Activated T-cell treated with anti-CD3 and anti-CD28 coated beads, Interleukin-2, amount 50 U/mL, for 24 hours (primary cell): Measurements from ENCODE around the gene MYL12A.

Experiments used
- DNase-seq: peaks from one replicate; pipeline ENCODE4 v3.0.0-alpha.2; 2020
- H3K27ac Mint-ChIP-seq: 2 replicates; pipeline ENCODE4 v1.8.0; 2020; ENCODE audit warnings: mild to moderate bottlenecking, mixed read lengths
- H3K27me3 Mint-ChIP-seq: 2 replicates; pipeline ENCODE4 v1.8.0; 2020; ENCODE audit warnings: mixed read lengths
- H3K36me3 Mint-ChIP-seq: 2 replicates; pipeline ENCODE4 v1.8.0; 2020; ENCODE audit warnings: low read depth, mixed read lengths
- H3K4me1 Mint-ChIP-seq: 2 replicates; pipeline ENCODE4 v1.8.0; 2020; ENCODE audit warnings: low read depth, mixed read lengths
- H3K4me3 Mint-ChIP-seq: 2 replicates; pipeline ENCODE4 v1.8.0; 2020; ENCODE audit warnings: mild to moderate bottlenecking, moderate library complexity, mixed read lengths
- H3K9me3 Mint-ChIP-seq: 2 replicates; pipeline ENCODE4 v1.8.0; 2020; ENCODE audit warnings: mixed read lengths

The MYL12A gene

GRCh38 chr18:3256693-3257626 is 9.4 kb downstream of the MYL12A start:
- Mint-ChIP-seq H3K27me3 (no peaks in the 10 kb centered on the region), H3K4me1 (peaks cover 84% of the 10 kb centered on the region), H3K36me3 (peaks cover 85% of the 10 kb centered on the region), H3K27ac (peak overlapping the region; percentile 75), H3K9me3 (no peaks in the 10 kb centered on the region), H3K4me3 (no peak overlapping the region)
- DNase-seq, result no peak

- Mint-ChIP-seq H3K27ac (peak overlapping the region; percentile 75), H3K4me1 (peaks cover 78% of the 10 kb centered on the region), H3K9me3 (no peaks in the 10 kb centered on the region), H3K27me3 (no peaks in the 10 kb centered on the region), H3K36me3 (peaks cover 82% of the 10 kb centered on the region), H3K4me3 (no peak overlapping the region)
- DNase-seq, result no peak
These were observed 10.1 kb downstream of the MYL12A start for GRCh38 chr18:3257627-3258120.

GRCh38 chr18:3260995-3261372 is 13.4 kb downstream of the MYL12A start:
- peak overlapping the region; percentile 89 for H3K4me3 Mint-ChIP-seq
- DNase-seq, result no peak
- peaks cover 78% of the 10 kb centered on the region for H3K4me1 Mint-ChIP-seq
- H3K9me3 Mint-ChIP-seq, result no peaks in the 10 kb centered on the region
- H3K27ac Mint-ChIP-seq, result peak overlapping the region; percentile 99
- no peaks in the 10 kb centered on the region for H3K27me3 Mint-ChIP-seq
- H3K36me3 Mint-ChIP-seq, result peaks cover 67% of the 10 kb centered on the region

GRCh38 chr18:3261373-3262233 is 14.0 kb downstream of the MYL12A start, which contains the start of gene MYL12B:
Gene MYL12B, plus strand, starts transcription at chr18:3262133. Its CDS starts 10,766 bp downstream, at chr18:3272899.
- Mint-ChIP-seq H3K4me3 (peak within 1 kb of the TSS; percentile 89), H3K36me3 (peaks cover 65% of the 10 kb centered on the region), H3K27me3 (no peaks in the 10 kb centered on the region), H3K9me3 (no peaks in the 10 kb centered on the region), H3K27ac (peak within 1 kb of the TSS; percentile 99), H3K4me1 (peaks cover 78% of the 10 kb centered on the region)
- DNase-seq, result peak; percentile 88

GRCh38 chr18:3262234-3263131 is 14.9 kb downstream of the MYL12A start:
- peaks cover 56% of the 10 kb centered on the region for H3K36me3 Mint-ChIP-seq
- H3K27ac Mint-ChIP-seq, result peak overlapping the region; percentile 99
- H3K9me3 Mint-ChIP-seq, result no peaks in the 10 kb centered on the region
- DNase-seq, result peak; percentile 64
- H3K4me3 Mint-ChIP-seq, result peak overlapping the region; percentile 89
- peaks cover 78% of the 10 kb centered on the region for H3K4me1 Mint-ChIP-seq
- H3K27me3 Mint-ChIP-seq, result no peaks in the 10 kb centered on the region

GRCh38 chr18:3263132-3263700 is 15.6 kb downstream of the MYL12A start:
- DNase-seq, result no peak
- H3K9me3 Mint-ChIP-seq, result no peaks in the 10 kb centered on the region
- H3K4me3 Mint-ChIP-seq, result peak overlapping the region; percentile 89
- peaks cover 74% of the 10 kb centered on the region for H3K4me1 Mint-ChIP-seq
- peak overlapping the region; percentile 93 for H3K27ac Mint-ChIP-seq
- peaks cover 49% of the 10 kb centered on the region for H3K36me3 Mint-ChIP-seq
- H3K27me3 Mint-ChIP-seq, result no peaks in the 10 kb centered on the region

GRCh38 chr18:3264362-3264761 is 16.8 kb downstream of the MYL12A start:
- no peaks in the 10 kb centered on the region for H3K9me3 Mint-ChIP-seq
- peaks cover 75% of the 10 kb centered on the region for H3K4me1 Mint-ChIP-seq
- H3K36me3 Mint-ChIP-seq, result peaks cover 38% of the 10 kb centered on the region
- DNase-seq, result no peak
- peak overlapping the region; percentile 87 for H3K27ac Mint-ChIP-seq
- H3K27me3 Mint-ChIP-seq, result no peaks in the 10 kb centered on the region
- H3K4me3 Mint-ChIP-seq, result peak overlapping the region; percentile 51

GRCh38 chr18:3265564-3266033 is 18.0 kb downstream of the MYL12A start:
- Mint-ChIP-seq H3K4me3 (peak overlapping the region; percentile 2), H3K4me1 (peaks cover 76% of the 10 kb centered on the region), H3K9me3 (no peaks in the 10 kb centered on the region), H3K27me3 (no peaks in the 10 kb centered on the region), H3K36me3 (peaks cover 36% of the 10 kb centered on the region), H3K27ac (peak overlapping the region; percentile 78)
- no peak for DNase-seq

- peaks cover 76% of the 10 kb centered on the region for H3K4me1 Mint-ChIP-seq
- peak overlapping the region; percentile 78 for H3K27ac Mint-ChIP-seq
- H3K4me3 Mint-ChIP-seq, result no peak overlapping the region
- H3K36me3 Mint-ChIP-seq, result peaks cover 31% of the 10 kb centered on the region
- no peak for DNase-seq
- no peaks in the 10 kb centered on the region for H3K27me3 Mint-ChIP-seq
- no peaks in the 10 kb centered on the region for H3K9me3 Mint-ChIP-seq
These were observed 18.5 kb downstream of the MYL12A start for GRCh38 chr18:3266062-3266608.

GRCh38 chr18:3268306-3268705 is 20.7 kb downstream of the MYL12A start:
- Mint-ChIP-seq H3K4me1 (peaks cover 92% of the 10 kb centered on the region), H3K27me3 (no peaks in the 10 kb centered on the region), H3K27ac (peak overlapping the region; percentile 46), H3K4me3 (no peak overlapping the region), H3K36me3 (peaks cover 36% of the 10 kb centered on the region), H3K9me3 (no peaks in the 10 kb centered on the region)
- DNase-seq, result no peak

GRCh38 chr18:3269241-3269913 is 21.8 kb downstream of the MYL12A start:
- peaks cover 82% of the 10 kb centered on the region for H3K4me1 Mint-ChIP-seq
- peaks cover 46% of the 10 kb centered on the region for H3K36me3 Mint-ChIP-seq
- H3K4me3 Mint-ChIP-seq, result no peak overlapping the region
- H3K27ac Mint-ChIP-seq, result peak overlapping the region; percentile 76
- no peak for DNase-seq
- H3K9me3 Mint-ChIP-seq, result no peaks in the 10 kb centered on the region
- no peaks in the 10 kb centered on the region for H3K27me3 Mint-ChIP-seq

GRCh38 chr18:3269914-3270299 is 22.3 kb downstream of the MYL12A start:
- DNase-seq, result no peak
- peaks cover 77% of the 10 kb centered on the region for H3K4me1 Mint-ChIP-seq
- H3K9me3 Mint-ChIP-seq, result no peaks in the 10 kb centered on the region
- peaks cover 48% of the 10 kb centered on the region for H3K36me3 Mint-ChIP-seq
- H3K27me3 Mint-ChIP-seq, result no peaks in the 10 kb centered on the region
- H3K4me3 Mint-ChIP-seq, result no peak overlapping the region
- H3K27ac Mint-ChIP-seq, result peak overlapping the region; percentile 76

GRCh38 chr18:3273042-3273441 is 25.4 kb downstream of the MYL12A start:
- peaks cover 57% of the 10 kb centered on the region for H3K4me1 Mint-ChIP-seq
- no peaks in the 10 kb centered on the region for H3K9me3 Mint-ChIP-seq
- peak overlapping the region; percentile 86 for H3K27ac Mint-ChIP-seq
- no peak overlapping the region for H3K4me3 Mint-ChIP-seq
- no peaks in the 10 kb centered on the region for H3K27me3 Mint-ChIP-seq
- peaks cover 63% of the 10 kb centered on the region for H3K36me3 Mint-ChIP-seq
- no peak for DNase-seq
